Fibroblast of pulmonary artery (primary cell): Measurements from ENCODE around the gene INMT.
A peak's percentile ranks its signal among the peaks of the same experiment; 100 is the strongest.

Experiments
- DNase-seq: peaks from one replicate; pipeline ENCODE4 v3.0.0-alpha.2; 2010; ENCODE audit warnings: low read depth
- H3K4me3 ChIP-seq: replicated peaks from 2 replicates; pipeline ENCODE4 v1.5.1; 2011; ENCODE audit warnings: low read depth, mild to moderate bottlenecking, control low read depth, low read length, moderate library complexity
- CTCF ChIP-seq: IDR thresholded peaks from 2 replicates; pipeline ENCODE4 v1.5.1; 2011; ENCODE audit warnings: mild to moderate bottlenecking, control low read depth, low read length, inconsistent platforms; ENCODE audit errors: missing control alignments

Gene INMT

DNA sequence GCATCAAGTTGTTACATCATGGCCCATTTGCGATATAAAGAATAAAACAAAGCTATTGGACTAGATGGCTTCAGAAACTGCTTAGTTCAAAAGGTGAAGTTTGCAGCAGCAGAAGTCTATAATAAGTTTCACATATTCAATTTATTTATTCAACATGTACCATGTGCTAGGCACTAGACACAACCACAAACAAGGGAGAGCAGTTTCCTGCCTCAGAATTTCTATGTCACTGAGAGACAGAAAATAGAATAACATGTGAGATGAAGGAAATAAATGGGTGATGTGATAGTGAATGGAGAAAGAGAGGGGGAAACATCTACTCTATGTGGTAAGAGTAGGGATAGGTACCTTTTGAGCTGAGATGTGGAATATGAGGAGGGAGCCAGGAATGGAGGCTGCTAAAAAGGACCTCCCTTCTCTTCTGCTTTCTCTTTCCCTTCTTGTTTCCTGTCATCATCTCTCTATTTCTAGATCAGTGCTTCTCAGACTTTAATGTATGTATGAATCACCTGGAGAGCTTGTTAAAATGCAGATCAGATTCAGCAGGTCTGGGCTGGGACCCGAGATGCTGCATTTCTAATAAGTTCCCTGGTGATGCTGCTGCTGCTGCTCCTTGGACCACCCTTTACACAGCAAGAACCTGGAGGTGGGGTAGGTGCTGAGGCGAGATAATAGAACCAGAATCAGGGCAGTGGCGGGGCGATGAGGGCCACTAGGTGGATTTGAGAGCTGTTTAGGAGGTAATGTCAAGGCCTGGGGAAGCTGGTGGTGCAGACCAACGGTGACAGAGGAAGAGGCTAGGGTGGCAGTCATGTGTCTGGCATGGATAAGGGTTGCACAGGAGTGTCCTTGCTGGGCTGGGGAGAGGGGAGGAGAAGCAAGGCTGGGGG, 13.7 kb upstream of the INMT start:
- H3K4me3 ChIP-seq = no peak overlapping the region
- TF ChIP-seq CTCF = no peak
- DNase-seq = no peak

DNA sequence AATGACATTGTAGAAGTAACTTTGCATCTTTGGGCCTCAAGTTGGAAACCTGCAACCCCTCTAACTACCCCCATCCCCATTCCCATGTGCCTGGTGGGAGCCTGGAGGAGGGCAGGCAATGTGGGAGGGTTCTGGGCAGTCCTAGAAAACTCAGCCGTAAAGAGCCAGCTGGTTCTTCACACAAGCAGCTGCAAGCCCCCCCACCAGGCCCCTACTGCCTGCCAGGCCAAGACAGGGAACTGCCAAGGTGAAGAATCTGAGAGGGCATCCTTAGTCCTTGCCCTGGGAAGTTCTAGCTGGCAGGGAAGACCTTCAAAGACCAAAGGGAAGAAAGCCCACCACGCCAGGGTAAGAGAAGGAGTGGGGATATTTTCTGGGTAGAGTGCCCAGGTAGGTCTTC, 12.2 kb upstream of the INMT start:
- TF ChIP-seq CTCF = no peak
- H3K4me3 ChIP-seq = no peak overlapping the region
- DNase-seq = no peak

- peak; percentile 72 for DNase-seq
- no peak overlapping the region for H3K4me3 ChIP-seq
- TF ChIP-seq CTCF = no peak
Measured at GRCh38 chr7:30740417-30741181, 11.3 kb upstream of the INMT start.

DNA sequence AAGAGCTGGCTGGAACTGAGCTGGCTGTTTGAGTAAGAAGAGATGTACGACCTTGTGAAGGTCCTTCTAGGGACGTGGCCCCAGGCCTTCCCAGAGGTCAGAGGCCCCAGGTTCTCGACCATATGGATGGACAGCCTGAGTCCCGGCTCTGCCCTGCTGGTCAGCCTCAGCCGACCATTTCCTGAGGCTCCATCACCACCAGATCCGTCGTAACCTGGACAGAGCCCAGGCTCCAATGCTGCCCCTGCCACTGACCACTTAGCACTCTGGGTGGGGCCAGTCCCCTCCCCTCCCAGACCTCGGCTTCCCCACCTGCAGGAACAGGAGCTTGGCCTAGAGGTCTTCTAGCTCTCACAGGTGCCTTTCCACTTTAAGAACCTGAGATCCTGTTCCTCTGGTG, 10.6 kb upstream of the INMT start:
- no peak overlapping the region for H3K4me3 ChIP-seq
- TF ChIP-seq CTCF = no peak
- DNase-seq = no peak

DNA sequence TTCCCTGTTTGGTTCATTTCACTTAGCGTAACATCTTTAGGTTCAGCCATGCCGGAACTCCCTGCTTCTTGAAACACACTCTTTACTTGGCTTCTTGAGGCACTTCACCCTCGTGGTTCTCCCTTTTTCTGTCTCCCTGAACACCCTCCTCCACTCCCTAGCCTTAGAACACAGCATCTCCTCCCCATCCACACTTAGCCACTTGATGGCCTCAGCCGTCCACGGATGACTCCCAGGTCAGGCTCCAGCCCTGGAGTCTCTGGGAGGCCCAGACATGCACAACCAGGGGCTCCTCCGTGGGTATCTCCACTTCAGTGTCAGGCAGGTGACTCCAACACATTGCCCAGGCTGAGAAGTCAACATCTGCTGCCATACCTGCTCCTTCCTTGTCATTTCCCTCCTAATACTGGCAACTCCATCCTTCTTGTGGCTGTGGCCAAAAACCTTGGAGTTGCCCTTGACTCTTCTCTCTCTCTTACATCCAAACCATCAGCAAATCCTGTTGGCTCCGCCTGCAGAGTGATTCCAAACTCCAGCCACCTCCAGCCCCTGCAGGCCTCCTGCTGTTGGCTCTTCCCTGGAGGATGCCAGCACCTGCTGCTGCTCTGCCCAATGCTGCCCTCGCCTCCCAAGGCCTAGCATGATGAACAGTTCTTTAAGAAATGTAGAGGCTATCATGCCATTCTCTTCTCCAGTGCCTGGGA, 8.4 kb upstream of the INMT start:
- no peak overlapping the region for H3K4me3 ChIP-seq
- DNase-seq = peak; percentile 68
- TF ChIP-seq CTCF = peak; percentile 54

GRCh38 chr7:30744075-30744417, 7.9 kb upstream of the INMT start:
- H3K4me3 ChIP-seq = no peak overlapping the region
- DNase-seq = no peak
- no peak for TF ChIP-seq CTCF
